ENCODE data around the gene PTGIR.
A peak's percentile ranks its signal among the peaks of the same experiment; 100 is the strongest.
"Not testable (repeated sequence)": the region's sequence is repeated elsewhere in the genome, so short reads cannot be mapped to it uniquely, and the experiment has no call there.

Gene PTGIR

DNA sequence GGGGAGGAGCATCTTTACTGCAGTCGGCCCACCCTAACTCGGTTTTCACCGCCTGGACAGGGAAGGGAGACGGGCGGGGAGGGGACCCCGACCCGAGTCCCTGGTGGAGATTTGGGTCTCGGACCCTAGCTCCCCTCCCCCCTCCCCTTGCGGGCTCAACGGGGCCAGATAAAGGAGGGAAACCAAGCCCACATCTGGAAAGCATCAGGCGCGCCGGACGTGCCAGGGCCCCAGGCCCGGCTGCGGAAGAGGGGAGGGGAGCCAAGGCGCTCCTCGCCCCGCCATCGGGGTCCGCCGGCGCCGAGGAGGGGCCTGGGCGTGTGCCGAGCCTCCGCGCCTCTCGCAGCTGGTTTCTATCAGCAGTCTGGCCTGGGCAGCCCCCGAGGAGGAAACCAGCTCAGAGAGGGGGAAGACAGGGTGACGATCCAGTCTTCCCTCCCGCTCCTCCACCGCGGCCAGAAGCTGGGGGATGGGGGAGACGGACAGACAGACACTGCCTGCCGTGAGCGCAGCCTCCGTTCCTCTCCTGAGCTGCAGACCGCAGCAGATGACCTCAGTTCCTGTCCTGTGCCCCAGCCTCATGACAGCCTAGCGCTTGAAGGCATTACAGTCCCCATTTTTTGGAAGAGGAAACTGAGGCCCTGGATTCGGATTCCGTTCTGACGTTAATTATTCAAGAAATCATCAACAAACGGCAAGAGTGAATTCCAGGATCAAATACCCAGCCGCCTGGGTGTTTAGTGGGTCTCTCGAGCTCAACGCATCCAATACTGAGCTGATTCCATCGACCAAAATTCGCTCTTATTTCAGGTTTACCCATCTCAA is 14.7 kb upstream of the PTGIR start:
- peak; percentile 50 for DNase-seq

DNA sequence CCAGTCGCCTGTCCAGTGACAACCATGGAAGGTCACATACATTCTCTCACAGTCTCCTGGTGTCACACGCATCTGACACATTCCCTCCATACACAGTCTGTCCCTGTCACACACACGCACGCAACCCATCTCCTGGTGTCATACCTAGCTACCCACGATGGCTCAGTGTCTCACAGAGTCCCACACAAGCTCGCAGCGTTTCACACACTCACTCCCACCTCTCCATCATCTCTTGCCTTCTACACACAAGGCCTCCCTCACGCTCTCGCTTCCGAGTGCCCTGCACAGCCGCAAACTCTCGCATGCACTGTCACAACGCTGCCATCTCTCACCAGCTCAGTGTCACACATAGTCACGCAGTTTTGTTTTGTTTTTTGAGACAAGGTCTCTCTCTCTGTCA is 12.3 kb upstream of the PTGIR start:
- peak; percentile 60 for DNase-seq

DNA sequence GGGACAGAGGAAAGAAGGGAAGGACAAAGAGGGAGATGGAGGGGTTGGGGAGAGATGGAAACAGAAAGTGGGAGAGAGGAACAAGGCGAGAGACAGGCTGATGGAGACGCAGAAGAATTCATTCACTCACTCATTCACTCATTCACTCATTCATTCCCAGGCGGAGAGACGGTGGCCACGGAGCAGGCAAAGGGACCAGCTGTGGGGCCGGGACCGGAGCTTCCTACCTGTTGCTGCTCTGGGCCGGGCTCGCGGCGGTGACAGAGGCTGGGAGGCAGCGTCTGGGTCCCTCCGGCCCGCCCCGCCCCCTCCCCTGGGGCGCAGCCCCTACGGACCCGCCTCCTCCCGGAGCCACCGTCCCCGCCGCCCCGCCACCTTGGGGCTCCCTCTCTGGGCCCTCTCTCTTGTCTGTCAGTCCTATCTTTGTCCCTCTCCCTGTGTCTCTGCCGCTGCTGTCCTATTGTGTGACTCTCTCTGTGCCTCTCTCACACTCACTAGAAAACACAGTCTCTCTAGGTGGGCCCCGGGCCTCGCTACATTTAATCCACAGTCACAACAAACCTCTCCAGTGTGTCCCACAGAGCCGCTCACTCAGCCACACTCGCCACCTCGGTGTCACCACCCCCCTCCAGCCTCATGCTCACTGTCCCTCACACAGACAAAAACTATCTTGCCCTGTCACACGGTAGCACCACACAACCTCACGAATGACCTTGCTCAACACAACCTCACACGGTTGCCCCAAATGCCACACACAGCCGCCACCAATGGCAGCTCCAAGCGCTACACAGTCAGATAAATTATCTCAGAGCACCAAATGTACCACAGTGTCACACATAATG is 11.3 kb upstream of the PTGIR start, which contains the start of gene GNG8:
Gene GNG8 (minus strand): TSS at position 283 of the 842 bp plus-strand sequence. CDS start 1,520 bp downstream, outside the sequence.
- DNase-seq, result peak; percentile 43

DNA sequence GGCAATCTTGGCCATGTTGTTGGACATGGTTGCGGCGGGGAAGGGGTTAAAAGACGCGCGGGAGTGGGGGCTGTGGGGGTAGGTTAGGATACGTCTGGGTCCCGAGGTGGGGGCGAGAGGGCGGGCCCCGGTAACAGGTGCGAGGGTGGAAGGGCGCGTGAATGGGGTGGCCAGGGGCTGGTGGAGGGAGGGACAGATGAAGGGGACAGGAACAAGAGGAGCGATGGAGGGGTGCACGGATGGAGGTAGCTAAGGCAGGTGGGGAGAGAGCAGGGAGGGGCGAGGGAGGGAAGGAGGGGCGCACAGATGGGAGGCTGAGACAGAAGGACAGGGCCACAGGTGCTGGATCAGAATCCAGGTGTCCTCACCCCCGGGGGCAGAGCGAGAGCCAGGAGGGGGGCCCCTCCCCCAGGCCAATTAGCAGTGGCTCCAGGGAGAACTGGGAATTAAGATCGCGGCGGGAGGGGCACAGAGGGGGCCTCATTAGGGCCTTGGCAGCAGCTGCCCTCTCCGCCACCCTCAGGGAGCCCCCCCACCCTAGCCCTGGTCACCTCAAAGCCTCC is 9.8 kb upstream of the PTGIR start:
- DNase-seq, result no peak

DNA sequence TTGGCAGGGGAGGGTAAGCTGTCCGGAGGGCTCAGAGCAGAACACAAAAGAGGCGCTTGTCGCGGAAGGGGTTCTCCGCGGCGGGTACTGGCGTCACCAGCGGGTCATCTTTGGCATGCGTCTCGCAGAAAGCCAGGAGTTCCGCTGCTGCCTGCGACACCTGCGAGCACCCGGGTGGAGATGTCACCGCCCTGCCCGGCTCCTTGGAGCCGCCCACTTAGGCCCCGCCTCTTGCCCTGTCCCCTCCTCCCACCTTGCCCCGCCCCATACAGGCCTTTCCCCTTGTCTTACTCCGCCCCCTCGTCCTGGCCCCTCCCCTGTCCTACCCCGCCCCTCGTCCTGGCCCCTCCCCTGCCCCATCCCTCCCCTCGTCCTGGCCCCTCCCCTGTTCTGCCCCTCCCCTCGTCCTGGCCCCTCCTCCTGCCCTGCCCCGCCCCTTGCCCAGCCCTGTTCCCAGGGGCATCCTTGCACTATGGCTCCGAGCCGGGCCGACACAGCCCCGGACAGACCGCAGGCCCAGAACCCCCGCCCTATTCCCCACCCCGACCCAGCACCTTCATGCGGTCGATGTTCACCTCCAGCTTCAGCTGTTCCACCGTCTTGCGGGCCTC is 9.3 kb upstream of the PTGIR start:
- peak; percentile 99 for DNase-seq

DNA sequence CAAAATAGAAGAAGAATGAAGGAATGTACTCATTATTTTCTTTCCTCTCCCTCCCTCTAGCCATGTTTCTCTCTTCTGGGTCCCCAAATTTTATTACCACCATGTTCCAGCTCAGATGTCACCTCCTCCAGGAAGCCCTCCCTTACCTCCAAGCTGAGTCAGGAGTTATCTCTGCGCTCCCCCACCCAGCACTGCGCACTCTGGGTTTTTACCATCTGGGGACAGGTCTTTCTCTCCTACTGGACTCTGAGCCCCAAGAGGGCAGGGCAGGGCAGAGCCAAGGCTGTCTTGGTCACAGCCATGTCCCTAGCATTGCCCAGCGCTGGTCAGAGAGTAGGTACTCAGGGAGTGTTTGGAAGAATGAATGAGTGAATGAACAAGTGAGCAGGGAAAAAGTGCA is 8.2 kb upstream of the PTGIR start:
- no peak for DNase-seq

DNA sequence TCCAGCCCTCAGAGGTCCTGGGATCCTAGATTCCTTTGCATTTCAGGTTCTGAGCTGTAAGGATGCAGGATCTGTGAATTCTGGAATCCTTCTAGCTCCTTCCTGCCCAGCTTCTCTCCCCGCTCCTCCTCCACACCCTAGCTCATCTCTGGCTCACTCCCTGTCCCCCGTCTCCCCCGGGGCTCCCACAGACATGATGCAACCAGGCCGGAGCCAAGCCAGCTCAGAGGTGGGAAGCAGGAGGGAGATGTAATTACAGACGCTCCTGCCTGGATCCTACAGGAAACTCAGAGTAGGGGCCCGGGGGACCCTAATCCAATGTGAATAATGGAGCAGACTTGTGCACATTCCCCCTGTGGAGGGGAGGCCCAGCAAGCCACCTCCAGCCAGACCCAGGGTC is 6.6 kb upstream of the PTGIR start:
- no peak for DNase-seq

DNA sequence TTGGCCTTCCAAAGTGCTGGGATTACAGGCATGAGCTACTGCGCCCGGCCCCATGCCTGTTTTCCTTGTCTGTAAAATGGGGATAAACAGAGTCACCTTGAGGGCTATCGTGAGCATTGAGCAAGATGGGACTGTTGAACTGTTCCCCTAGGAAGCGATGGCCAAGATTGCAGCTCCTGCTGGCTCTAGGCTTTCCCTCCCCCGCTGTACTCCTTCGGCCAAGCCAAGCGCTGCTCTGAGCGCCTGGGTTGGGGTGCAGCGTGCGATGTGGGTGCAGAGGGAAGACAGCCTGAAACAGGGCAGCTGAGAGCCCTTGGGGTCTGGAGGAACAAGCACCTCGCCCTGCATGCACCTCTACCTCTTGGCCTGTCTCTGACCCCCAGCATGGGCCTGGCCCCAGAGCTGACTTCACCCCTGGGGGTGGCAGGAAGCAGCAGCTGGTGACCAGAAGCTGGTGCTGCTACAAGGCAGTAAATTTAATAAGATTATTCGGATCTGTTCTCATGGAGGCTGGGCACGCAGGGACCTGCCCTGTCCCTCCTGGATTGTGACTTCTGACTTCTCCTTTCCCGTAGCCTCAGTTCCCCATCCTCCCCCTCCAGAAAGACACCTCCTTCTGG is 5.8 kb upstream of the PTGIR start:
- DNase-seq, result no peak

DNA sequence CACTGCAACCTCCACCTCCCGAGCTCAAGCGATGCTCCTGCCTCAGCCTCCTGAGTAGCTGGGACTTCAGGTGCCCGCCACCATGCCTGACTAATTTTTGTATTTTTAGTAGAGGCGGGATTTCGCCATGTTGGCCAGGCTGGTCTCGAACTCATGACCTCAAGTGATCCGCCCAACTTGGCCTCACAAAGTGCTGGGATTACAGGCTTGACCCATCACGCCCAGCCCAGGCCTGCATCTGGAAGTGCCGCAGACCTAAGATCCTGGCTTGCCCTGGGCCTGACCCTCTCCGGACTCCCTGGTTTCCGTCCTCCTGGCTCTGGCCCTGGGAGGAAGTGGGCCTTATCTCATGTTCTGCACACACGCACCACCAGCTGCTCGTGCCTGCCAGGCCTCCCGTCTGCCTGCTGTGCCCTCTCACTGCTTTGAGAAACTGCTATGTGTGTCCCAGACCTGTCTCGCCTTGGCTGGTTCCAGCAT is 4.7 kb upstream of the PTGIR start:
- no peak for DNase-seq

DNA sequence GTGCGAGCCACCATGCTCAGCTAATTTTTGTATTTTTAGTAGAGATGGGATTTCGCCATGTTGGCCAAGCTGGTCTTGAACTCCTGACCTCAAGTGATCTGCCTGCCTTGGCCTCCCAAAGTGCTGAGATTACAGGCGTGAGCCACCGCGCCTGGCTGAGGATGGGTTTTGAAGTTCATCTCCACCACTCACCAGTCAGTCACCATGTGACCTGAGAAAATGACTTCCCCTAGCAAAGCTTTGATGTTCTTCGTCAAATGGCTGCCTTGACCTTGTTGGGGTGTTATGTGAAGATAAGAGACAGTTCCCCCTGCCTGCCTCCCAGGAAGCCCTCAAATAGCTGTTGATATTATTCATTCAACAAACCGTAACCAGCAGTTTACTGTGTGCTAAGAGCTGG is 4.1 kb upstream of the PTGIR start:
- DNase-seq, result not testable (repeated sequence)

DNA sequence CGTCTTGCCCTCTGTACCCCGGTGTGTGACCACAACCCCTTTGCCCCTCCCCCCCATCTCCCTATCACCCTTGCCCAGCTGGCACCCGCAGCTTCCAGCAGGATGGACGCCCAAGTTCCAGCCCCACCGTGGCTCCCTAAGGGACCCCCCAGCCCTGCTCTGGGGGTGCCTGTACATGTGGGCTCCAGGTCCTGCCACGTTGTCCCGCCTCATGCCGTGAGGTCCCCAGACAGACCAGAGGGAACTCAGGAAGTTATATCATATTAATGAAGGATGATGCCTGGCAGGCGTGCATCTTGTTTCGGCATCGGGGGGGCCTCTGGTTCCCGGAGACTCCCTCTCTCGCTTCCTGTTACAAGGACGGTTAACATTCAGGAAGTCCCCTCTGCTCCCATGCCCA is 1.6 kb upstream of the PTGIR start:
- DNase-seq, result no peak

DNA sequence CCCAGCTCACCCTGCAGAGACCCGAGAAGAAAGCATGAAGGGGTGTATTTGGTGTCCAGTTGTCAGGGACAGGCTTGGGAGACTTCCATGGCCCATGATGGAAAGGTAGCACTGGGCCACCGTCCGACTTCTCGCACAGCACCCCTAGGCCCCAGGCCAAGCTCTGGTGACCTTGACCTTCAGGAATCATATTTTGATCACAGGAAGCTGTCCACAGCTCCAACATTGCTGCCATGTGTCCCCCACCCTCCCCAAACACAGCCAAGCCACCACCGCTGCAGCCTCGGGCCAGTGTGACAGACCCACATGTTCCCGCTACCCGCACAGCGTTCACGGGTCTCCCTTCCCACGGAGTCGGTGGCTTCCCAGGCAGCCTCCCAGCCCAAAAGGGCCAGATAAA is 842 bp upstream of the PTGIR start:
- no peak for DNase-seq

DNA sequence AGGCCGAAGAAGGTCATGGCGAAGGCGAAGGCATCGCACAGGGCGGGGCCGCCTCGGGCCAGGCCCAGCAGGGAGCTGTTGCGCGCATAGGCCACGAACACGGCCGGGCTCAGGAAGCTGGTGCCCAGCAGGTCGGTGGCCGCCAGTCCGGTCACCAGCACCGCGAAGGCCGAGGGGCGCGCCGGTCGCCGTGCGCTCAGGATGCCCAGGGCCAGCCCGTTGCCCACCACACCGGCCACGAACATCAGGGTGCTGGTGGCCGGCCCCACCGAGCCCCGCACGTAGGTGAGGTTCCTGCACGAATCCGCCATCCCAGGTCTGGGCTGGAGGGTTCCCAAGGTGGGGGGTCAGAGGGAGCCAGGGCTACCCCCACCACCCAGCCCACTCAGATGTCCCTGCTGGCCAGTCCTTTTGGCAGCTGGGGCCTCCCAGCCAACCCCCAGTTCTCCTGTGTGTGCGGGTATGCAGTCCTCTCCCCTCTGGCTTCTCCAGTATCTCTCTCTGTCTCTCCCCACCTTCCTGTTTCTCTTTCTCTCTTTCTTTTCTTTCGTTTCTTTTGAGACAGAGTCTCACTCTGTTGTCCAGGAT is 880 bp downstream of the PTGIR start:
- no peak for DNase-seq

DNA sequence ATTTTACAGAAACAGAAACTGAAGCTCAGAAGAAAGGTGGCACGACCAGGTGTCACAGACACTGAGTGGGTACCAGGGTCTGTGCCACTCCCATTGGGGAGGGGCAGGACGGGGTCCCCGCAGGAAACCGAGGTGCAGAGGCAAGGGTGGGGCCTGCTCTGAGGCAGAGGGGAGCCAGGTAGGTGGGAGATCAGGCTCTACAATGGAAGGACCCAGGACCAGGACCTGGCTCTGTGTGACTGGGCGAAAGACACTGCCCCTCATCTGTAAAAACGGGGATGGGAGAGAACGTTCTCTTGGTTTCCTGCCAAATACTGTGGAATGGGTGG is 2.8 kb downstream of the PTGIR start:
- DNase-seq, result no peak

DNA sequence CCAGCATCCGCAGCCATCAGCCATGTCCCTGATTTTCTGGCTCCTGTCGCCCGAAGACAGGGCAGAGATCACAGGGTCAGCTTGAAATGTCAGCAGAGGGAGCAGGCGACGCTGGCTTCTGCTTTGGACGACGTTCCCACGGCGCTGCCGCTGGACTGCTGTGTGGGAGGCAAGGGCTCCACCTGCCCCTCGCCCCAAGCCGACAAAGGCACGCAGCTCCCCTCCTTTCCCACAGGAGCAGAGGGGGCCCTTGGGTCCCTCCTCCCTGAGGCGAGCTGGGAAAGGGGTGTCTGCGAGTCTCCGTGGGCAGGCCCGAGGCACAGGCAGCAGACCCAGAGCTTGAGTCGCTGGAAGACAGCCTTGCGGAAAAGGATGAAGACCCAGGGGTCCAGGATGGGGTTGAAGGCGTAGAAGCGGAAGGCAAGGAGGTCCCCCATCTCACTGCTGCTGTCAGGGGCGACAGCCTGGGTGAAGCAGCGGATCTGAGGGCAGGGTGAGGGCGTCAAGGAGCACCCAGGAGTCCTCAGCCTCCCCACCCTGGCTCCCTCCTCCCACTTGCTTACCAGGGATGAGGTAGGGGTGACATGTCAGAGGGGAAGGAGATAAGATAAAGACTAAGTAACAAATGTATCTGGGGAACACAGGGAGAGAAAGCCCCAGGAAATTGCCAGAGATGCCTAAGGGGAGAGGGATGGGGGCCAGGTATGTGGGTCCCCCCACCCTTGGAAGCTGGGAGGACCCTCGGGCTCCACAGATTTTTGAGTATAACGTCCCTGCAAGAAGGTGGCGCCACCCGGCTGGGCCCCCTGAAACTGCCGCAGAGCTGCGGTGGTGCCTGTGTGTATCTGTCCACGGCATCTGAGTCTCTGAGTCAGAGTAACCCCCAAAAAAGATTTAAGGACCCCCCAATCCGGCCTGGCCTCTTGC is 3.4 kb downstream of the PTGIR start:
- DNase-seq, result no peak

DNA sequence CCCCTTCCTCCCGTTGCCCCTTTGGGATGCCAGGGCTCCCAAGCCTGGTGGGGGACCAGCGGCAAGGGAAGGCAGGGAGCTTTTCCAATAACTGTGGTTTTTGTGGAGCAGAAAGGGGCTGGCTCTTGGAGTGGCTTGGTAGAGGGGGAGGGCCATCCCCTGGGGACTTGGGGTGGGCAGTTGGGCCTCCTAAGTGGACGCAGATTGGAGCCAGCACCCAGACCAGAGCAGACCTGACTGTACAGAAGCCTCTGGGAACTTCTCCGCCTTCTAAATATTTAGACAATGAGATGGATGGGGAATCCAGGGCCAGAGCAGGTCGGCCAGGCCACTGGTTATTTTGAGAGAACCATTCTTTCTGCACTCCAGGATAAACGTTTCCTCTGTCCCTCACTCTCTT is 4.2 kb downstream of the PTGIR start:
- DNase-seq, result no peak

DNA sequence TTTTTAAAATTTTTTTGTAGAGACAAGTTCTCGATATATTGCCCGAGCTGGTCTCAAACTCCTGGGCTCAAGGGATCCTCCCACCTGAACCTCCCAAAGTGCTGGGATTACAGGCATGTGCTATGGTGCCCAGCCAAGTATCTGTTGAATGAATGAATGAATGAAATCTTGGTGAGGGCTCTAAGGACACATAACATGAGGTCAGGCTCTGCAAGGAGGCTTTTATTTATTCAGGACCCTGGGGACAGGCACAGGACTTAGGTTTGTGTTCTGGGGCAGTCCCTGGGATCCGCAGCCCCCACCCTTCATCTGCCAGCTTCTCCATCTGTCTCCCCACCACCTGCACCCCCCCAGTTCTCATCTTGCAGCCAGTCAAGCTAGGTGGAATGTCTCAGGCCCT is 4.6 kb downstream of the PTGIR start:
- no peak for DNase-seq

DNA sequence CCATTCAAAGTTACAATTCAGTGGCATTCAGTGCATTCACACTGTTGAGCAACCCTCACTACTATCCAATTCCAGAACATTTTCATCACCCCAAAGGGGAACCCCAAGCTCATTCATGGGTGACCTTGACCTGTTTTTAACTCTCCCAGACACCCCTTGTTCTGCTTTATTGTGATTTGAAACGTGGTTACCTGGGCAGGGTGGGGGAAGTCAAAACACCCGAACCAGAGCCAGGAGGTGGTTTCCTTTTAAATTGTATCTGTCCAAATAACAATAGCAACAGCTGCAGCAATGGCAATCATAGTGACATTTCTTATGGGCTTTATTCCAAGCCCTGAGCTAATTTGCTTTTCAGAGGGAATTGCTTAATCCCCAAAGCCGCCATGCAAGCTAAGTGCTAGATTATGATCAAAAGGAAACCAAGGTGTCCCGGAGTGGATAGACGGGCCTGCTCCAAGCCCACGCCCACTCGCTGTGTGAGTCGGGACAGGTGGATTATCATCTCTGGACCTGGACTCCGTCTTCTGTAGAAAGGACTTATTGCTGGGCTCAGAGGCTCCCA is 6.1 kb downstream of the PTGIR start:
- DNase-seq, result no peak

DNA sequence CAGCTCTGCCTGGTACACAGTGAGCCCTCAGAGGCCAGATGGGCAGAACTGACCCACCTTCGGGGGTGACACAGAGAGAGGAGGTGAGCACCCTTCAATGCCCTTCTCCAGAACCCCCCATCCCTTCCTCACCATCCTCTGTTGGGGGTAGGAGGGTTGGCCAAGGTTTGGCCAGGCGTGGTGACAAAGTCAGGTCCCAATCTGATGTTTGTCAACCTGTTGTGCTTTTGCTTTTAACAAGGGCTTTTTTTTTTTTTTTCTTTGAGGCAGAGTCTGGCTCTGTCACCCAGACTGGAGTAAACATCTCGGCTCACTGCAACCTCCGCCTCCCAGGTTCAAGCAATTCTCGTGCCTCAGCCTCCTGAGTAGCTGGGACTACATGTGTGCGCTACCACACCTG is 7.3 kb downstream of the PTGIR start:
- DNase-seq, result no peak

DNA sequence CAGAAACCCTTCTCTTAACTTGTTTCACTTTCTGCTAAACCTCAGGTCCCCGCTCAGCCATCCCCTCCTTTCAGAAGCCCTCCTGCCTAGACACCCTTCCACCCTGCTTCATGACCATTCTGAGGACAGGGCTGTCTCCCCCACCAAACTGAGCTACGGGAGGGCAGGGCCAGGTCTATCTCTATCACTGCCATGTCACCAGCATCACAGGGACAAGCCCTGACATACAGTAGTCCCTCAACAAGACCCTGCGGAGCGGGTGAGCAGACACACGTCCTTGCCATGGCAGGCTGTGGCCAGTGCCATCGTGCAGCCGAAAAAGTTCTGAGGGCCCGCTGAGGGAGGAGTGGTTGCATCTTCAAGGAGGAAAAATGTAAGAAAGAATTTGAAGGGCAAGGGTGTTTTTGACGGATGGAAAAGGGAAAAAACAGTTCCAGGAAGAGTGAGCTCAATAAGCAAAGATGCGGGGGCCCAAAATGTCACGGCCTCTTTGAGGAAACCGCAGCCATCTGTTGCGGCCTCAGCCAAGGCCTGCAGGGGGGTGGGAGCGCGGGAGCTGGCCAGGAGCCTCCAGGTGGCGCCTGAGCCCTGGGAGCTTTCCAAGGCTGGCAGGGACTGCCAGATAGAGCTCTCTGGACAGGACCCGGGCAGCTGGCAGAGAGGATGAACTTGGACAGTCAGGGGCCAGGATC is 8.1 kb downstream of the PTGIR start:
- peak; percentile 79 for DNase-seq

Measured in activated CD4-positive, alpha-beta T cell treated with anti-CD3 and anti-CD28 coated beads for 48 hours (primary cell).